Subcutaneous adipose tissue (tissue), 4 donors: ENCODE results near the gene PCK2. TPM values are rescaled to one million over a fixed set of nuclear protein-coding genes. Genes with fewer than 3 reads are reported as not detected.

Experiments used
- CTCF ChIP-seq: fragments of 450-650 bp; IDR thresholded peaks from one replicate; pipeline ENCODE4 v1.5.1; 2016; ENCODE audit warnings: low read depth, mild to moderate bottlenecking, control low read depth, antibody characterized with exemption, moderate library complexity
- total RNA-seq, 4 donors: library from RNA; depleted of rRNA; stranded (reverse); fragments of >200 nt; gene quantifications; one replicate each; pipeline ENCODE4 v1.1.0, GENCODE V29; 2016

Gene PCK2
- total RNA-seq: 100 to 1,000 TPM in 1 of 4 donors, 10 to 100 TPM in 3; 24.0 to 125 (median 53.1) TPM

- no peak for TF ChIP-seq CTCF
Observed at GRCh38 chr14:24093901-24094840, at the start of gene PCK2. TSS of gene PCK2 (plus strand) at chr14:24094311. CDS start at chr14:24094406, 95 bp downstream.

- no peak for TF ChIP-seq CTCF
Observed at GRCh38 chr14:24051176-24051788, 42.8 kb upstream of the PCK2 start.

- no peak for TF ChIP-seq CTCF
Observed at GRCh38 chr14:24051789-24052655, 42.1 kb upstream of the PCK2 start, which contains the start of gene CARMIL3. TSS of gene CARMIL3 (plus strand) at chr14:24052009. CDS start at chr14:24052154, 145 bp downstream.

GRCh38 chr14:24052656-24053547, 41.2 kb upstream of the PCK2 start:
- no peak for TF ChIP-seq CTCF

GRCh38 chr14:24053548-24054323, 40.4 kb upstream of the PCK2 start:
- TF ChIP-seq CTCF: no peak

GRCh38 chr14:24054324-24054641, 39.8 kb upstream of the PCK2 start:
- TF ChIP-seq CTCF: no peak
